GM10847 (cell line): ENCODE results near the gene COL3A1.

ENCODE experiments used
- POLR2A ChIP-seq: IDR thresholded peaks from 2 replicates; pipeline ENCODE4 v1.6.1; 2011; ENCODE audit not compliant: insufficient read length; ENCODE audit errors: extremely low read depth

The COL3A1 gene

GRCh38 chr2:188986839-188987238, 12.7 kb downstream of the COL3A1 start:
- no peak for TF ChIP-seq POLR2A

- no peak for TF ChIP-seq POLR2A
These were observed 19.1 kb downstream of the COL3A1 start for GRCh38 chr2:188993247-188993646.

GRCh38 chr2:188997263-188997662, 23.1 kb downstream of the COL3A1 start:
- TF ChIP-seq POLR2A = no peak

DNA sequence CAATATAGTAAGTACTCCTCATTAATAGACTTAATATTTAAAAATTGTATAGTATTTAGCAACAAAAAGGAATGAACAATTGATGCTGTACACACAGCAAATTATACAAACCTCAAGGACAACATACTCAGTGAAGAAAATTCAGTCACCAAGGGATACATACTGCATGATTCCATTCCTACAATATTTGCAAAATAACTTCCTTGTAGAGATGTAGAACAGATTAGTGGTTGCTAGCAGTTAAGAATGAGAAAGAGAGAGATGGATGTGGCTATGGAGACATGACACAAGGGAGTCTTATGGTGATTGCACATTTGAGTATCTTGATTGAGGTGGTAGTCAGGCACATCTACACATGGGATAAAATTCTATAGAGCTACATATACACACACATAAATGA, 26.0 kb downstream of the COL3A1 start:
- no peak for TF ChIP-seq POLR2A

DNA sequence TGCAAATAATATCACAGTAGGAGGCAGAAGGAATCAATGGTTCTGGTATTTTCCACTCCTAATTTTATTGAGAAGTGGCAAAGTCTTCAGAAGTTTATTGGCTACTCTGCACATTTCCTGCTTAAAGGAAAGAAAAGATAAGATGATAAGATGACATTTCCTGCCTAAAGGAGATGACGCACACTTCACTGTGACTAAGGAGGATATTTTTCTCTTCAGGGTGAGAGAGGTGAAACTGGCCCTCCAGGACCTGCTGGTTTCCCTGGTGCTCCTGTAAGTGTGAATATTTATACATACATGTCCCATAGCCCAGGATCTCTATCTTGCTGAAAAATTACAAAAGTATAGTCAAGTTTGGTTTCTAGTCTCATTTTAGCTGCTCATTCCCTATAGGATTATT, 27.9 kb downstream of the COL3A1 start:
- TF ChIP-seq POLR2A = no peak

- TF ChIP-seq POLR2A = no peak
These were observed 34.5 kb downstream of the COL3A1 start for GRCh38 chr2:189008555-189009262.

DNA sequence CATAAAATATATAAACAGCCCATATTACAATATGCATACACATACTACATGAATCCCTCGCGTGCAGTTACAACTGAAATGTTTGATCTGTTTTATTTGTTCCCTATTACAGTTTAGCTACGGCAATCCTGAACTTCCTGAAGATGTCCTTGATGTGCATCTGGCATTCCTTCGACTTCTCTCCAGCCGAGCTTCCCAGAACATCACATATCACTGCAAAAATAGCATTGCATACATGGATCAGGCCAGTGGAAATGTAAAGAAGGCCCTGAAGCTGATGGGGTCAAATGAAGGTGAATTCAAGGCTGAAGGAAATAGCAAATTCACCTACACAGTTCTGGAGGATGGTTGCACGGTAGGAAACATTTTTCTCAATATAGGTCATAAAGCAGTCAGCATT, 36.4 kb downstream of the COL3A1 start:
- TF ChIP-seq POLR2A = no peak

DNA sequence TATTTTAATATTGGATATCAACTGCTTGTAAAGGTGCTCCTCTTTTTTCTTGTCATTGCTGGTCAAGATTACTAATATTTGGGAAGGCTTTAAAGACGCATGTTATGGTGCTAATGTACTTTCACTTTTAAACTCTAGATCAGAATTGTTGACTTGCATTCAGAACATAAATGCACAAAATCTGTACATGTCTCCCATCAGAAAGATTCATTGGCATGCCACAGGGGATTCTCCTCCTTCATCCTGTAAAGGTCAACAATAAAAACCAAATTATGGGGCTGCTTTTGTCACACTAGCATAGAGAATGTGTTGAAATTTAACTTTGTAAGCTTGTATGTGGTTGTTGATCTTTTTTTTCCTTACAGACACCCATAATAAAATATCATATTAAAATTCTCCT, 38.2 kb downstream of the COL3A1 start:
- TF ChIP-seq POLR2A = no peak

- TF ChIP-seq POLR2A = no peak
These were observed 38.9 kb downstream of the COL3A1 start for GRCh38 chr2:189013031-189013430.

DNA sequence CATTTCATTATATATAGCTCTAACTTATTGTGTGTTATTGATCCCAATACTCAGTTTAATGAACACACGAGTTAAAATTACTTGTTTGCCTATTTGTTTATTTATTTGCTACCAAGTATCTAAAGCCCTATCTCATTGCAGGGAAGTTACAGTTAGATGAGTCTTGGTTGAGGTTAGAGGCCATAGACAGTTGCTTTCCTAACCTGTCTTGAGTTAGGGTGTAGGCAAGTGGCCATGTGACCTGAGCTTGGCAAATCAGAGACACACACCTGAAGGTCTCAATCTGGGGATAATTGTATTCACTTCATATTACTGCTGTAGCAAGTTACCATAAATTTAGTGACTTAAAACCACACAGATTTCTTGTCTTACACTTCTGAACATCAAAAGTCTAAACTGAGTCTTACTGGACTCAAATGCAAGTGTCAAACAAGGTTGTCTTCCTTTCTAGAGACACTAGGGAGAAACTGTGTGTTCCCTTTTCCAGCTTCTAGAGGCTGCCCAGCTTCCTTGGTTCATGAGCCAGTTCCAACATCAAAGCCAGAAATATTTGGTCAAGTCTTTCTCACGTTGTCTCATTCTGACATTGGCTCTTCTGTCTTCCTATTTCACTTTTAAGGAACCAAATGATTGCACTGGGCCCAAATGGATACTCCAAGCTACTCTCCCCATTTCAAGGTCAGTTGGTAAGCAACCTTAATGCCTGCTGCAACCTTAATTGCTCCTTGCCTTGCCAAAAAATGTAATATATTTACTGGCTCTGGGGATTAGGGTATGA, 39.7 kb downstream of the COL3A1 start:
- TF ChIP-seq POLR2A = no peak

DNA sequence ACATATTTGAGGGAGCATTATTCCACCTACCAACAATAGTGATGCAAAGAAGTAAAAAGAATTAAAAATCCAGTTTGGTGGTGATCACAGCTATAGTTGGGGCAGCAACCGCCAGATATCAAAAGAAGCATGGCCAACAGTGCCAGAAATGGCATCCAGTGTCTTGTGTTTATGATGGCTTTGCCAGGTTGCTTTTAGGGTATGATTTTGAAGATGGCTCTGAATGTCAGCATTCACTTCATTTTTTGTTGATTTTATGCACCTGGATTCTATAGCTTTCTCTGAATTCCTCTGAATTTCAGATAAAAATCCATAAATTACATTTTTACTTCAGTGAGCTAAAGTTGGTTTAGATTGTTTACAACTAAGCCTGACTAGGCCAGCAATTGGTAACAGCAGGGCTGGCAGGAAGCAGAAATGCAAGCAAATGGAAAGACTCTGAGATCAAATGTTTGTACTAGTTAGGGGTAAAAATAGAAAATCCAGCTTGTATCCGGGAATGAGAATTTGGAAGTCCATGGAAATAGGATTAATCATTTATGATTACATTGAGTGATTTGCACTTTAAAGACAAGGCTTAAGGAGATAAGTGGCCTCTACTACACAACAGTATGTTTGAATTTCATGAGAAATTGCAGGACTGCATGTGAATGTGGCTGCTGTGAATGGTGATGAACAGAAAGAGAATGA, 40.4 kb downstream of the COL3A1 start:
- TF ChIP-seq POLR2A = no peak

GRCh38 chr2:189015359-189015758, 41.2 kb downstream of the COL3A1 start:
- TF ChIP-seq POLR2A = no peak

DNA sequence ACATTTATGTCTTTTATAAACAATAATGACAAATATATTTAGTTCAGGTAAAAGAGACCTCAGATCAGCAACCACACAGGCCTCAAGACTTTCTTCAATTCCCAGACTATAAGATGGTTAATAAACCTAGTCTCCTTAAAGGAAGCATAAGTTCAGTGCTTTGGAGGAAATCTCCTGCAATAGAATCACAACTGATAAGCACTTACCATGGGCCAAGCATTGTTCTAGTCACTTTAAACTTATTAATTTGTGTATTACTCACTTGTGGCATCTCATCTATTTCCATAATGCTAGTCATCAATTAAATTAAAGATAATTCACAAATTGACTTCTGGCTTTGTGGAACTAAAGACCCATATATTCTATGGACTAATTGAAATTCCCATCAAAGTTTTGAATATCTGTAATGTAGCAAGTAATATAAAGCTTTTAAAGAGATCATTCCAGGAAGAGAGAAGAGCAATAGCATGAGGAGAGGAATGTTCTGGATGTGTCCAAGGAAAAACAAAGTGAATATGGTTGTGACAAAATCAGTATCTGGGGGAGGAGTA, 42.2 kb downstream of the COL3A1 start:
- no peak for TF ChIP-seq POLR2A

GRCh38 chr2:189018631-189019030, 44.5 kb downstream of the COL3A1 start:
- TF ChIP-seq POLR2A = no peak

DNA sequence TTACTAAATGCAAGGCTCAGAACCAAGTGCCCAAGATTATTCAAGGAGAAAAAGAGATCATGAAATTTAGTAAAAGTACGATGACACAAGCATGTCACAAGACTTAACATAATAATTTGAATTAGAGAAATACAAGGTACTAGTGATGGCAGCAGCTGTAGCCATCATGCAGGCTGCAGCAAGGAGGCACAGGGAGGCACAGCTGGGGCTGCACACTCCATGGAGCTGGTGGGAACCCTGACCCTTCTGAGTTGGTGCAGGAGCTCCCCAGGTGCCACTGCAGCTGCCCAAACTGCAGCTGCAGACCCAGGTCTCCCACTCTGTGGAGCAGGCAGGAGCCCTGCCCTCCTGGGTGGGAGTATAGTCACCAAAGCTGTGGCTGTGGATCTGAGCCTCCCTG, 46.0 kb downstream of the COL3A1 start:
- no peak for TF ChIP-seq POLR2A

- TF ChIP-seq POLR2A = no peak
These were observed 47.9 kb downstream of the COL3A1 start for GRCh38 chr2:189022053-189022481.
